HG02642 (cell line): ENCODE measurements around the gene ANKRD20A1.
"Not testable (repeated sequence)": the region's sequence is repeated elsewhere in the genome, so short reads cannot be mapped to it uniquely, and the experiment has no call there.

Source experiments
- ATAC-seq: cut with Tn5 transposase; IDR thresholded peaks from one replicate; pipeline ENCODE4 v1.9.1; 2021; ENCODE audit warnings: mild to moderate bottlenecking; ENCODE audit not compliant: unreplicated experiment, poor library complexity

The ANKRD20A1 gene

DNA sequence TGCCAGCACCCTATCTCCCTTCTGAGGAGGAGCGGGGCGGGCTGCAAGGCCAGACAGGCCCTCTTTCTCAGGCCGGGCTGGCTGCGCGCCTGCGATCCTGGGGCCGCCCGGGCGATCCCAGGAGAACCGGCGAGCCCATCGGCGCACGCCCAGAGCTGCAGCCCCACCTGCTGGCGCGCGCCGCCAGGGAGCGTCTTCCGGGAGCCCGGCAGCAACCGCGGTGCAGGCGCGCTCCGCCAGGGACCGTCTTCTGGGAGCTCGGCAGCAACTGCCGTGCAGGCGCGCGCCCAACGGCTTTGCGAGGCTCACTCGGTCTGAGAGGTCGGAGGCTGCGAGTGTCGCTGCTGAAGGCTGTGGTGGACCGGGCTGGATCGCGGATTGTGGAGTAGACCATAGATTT, at the start of gene ANKRD20A1:
Gene ANKRD20A1 (plus strand): TSS at position 61 of the 400 bp plus-strand sequence. CDS start 496 bp downstream, outside the sequence.
- ATAC-seq, result not testable (repeated sequence)

DNA sequence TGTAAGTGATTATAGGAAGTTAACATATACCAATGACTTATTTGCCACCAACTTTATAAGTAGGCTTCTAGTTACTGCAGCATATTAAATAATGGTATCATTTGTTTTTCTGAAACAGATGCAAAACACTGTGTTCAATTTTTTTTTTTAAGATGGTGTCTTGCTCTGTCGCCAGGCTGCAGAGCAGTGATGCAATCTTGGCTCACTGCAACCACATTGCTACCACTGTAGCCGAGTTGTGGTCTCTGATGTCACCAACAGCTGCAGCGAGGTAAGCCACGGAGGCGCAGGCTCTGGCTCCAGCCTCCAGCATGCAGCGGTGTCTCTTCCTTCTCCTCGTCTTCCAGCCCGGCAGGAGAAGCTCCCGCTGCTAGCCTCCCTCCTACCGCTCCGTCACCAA, 26.6 kb upstream of the ANKRD20A1 start:
- not testable (repeated sequence) for ATAC-seq
